ENCODE results near the gene CALML5.

CALML5 gene

GRCh38 chr10:5515948-5516761, 16.8 kb upstream of the CALML5 start:
- DNase-seq (ENCODE audit: low read depth in 2 of 2), result no peak

GRCh38 chr10:5514226-5514850, 15.0 kb upstream of the CALML5 start:
- no peak for DNase-seq (ENCODE audit: low read depth in 2 of 2)

GRCh38 chr10:5512881-5513612, 13.7 kb upstream of the CALML5 start:
- no peak for DNase-seq (ENCODE audit: low read depth in 2 of 2)

DNA sequence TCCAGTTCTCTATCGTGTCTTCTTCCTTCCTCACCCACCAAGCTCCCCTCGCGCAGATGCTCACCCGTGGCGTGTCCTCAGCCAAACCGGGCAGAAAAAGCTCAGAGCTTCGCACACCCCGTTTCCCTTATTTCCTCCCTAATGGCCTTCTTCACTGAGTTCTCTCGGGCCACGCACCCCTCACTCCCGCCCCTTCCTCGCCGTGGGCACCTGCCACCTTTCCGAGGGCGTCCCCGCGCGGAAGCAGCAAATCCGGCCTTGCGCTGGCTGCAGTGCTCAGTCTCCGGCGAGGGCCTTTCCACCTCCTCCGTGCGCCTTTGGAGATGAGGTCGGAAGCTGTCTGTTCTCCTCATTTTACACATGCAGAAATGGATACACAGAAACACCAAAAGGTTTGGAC, 13.0 kb upstream of the CALML5 start:
- DNase-seq (ENCODE audit: low read depth in 2 of 2), result no peak

DNA sequence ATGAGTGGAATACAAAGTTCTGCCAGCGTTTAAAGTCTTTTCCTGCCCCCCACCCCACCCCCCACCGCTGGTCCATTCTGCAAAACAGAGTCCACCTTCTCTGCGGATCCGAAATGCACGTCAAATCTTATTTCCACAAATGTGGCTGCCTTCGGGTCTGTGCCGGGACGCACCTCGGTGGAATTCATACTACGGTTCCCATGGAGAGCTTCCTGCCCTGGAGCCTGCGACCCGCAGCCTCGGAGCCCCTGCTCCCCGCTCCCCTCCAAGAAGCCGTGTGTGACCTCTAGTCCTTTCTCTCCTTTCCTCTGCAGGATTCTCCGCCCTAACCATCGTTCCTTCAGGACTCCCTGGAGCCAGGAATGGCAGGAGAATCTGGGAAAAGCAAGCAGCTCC, 12.5 kb upstream of the CALML5 start:
- DNase-seq (ENCODE audit: low read depth in 2 of 2), result no peak

DNA sequence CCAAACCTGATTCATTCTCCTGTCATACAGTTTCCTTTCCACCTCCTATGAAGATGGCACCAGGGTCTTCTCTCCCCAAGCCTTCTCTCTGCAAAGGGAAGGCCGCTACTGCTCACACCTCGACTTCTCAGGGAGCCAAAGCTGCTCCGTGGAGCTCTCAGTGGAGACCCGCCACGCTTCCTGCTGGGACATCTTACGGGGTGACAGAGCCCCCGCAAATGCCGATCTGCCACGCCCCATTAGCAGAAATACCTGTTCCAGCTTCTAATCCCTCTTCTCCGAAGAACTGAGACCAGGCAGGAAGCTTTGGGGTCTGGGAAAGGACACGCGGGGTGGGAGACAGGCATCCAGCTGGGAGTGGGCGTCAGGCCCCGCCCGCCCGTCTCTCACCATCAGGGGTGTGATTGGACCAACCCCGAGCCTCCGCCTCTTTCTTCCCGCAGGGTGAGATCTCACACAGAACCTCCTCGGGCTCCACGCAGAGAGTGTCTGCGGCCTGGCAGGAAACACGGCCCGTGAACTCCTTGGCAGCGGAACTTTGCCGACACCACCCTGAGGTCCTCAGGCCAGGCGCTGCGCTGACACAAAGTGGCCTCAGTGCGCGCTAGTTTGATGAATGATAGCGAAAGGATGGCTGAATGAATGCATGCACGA, 12.0 kb upstream of the CALML5 start:
- no peak for DNase-seq (ENCODE audit: low read depth in 2 of 2)

DNA sequence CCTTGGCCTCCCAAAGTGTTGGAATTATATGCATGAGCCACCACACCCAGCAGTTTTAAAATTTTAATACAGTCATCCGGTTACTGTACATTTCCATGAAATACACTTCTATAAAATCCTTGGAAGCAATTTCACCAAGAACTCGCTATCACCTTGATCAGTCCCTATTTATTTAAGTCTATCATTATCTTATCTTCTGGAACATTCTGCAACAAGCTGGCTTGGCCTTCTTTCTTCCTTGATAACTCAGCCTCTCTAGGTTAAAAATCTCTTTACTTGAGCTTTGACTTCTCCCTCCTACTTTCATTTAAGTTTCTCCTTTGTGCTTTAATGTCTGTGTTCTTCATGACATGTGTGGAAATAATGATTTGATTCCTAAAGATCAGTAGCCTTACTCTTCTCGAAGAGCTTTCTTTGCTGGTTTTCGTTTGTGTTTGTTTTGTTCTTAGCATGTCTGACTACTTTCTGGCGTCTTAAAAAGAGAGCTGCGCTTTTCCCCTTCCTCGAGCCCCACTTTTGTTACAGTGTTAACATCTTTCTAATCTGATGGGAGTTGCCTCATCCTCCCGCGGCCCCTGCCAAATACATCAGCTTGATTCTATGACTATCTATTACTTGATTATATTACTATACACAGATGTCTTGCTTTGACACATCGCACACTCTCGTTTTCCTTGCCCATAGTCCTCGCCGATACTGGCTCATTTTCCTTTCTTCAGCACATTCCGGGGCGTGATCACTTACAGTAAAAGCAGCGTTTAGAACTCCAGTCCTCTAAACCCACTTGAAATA, 11.1 kb upstream of the CALML5 start:
- peak in 1 of 2 experiments; percentile 3 for DNase-seq (ENCODE audit: low read depth in 2 of 2)

DNA sequence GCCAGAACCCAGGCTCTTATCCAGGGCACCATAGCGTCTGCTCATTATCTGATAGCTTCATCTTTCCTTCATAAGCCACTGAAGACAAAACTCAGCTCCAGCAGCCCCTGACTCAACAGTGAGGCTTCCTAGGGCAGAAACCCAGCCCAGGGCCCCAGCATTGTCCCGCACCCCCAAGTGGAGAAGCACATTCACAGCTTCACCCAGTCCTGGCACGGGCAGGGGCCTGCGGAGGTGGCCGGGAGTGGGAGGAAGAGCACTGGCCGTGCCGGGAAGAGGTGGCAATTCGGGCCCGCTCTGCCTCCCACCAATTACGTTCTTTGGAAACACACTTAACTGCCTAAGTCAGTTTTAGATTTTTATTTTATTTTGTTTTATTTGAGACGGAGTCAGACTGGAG, 10.3 kb upstream of the CALML5 start:
- DNase-seq (ENCODE audit: low read depth in 2 of 2), result no peak

DNA sequence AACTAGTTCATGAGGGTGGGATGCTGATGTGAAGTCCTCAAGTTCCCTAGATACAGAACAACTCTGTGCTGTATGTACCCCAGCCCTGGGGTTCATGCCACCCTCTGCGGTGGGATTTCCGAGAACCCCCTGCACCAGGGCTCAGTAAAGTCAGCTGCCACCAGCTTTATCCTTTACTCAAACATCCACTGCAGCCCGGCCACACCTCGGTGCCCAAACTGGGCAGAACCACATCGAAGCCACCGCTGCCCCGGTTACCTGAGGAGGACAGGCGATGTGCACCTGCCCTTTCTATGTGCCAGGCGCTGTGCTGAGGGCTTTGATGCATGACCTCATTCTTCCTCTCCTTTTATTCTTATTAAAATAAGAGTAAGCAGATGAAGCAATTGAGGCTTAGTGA, 9.9 kb upstream of the CALML5 start:
- DNase-seq (ENCODE audit: low read depth in 2 of 2), result no peak

DNA sequence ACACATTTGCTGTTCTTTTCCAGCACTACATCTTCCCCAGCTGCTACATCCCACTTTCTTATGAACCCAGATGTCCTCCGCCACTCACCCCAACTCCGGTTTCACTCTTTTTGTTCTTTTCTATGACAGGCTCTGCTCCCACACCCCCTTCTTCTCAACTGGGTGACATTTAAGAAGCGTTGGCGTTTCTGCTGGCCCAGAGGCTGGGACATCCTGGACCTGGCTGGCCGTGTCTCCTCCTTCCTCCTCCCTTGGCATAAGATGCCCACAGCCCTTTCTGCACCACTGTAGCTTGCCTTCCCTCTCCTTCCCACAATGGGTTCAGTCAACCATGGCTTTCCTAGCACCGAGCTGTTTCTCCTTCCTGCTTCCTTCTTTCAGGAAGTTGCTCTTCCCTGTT, 9.4 kb upstream of the CALML5 start:
- no peak for DNase-seq (ENCODE audit: low read depth in 2 of 2)

DNA sequence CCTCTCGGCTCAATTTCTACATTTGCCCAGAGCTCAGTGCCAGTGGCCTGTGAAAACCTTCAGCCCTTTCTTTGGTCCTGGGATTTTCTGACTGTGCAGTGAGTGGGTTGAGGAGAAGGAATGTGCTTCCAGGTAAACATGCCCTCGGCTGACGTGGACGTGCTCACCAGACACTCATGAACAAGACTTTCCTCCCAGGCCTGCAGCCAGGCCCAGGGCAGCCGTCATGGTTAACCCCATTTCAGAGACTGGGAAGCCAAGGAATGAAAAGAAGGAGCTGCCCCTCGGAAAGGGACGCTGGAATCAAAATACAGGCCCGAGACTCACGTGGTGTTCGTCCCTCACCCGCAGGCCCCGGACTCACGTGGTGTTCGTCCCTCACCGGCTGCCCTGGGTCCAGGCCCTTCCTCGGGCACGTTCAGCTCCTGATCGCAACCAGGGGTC, 8.8 kb upstream of the CALML5 start:
- no peak for DNase-seq (ENCODE audit: low read depth in 2 of 2)

- DNase-seq (ENCODE audit: low read depth in 2 of 2), result no peak
Measured at GRCh38 chr10:5507649-5508131, 8.3 kb upstream of the CALML5 start.

DNA sequence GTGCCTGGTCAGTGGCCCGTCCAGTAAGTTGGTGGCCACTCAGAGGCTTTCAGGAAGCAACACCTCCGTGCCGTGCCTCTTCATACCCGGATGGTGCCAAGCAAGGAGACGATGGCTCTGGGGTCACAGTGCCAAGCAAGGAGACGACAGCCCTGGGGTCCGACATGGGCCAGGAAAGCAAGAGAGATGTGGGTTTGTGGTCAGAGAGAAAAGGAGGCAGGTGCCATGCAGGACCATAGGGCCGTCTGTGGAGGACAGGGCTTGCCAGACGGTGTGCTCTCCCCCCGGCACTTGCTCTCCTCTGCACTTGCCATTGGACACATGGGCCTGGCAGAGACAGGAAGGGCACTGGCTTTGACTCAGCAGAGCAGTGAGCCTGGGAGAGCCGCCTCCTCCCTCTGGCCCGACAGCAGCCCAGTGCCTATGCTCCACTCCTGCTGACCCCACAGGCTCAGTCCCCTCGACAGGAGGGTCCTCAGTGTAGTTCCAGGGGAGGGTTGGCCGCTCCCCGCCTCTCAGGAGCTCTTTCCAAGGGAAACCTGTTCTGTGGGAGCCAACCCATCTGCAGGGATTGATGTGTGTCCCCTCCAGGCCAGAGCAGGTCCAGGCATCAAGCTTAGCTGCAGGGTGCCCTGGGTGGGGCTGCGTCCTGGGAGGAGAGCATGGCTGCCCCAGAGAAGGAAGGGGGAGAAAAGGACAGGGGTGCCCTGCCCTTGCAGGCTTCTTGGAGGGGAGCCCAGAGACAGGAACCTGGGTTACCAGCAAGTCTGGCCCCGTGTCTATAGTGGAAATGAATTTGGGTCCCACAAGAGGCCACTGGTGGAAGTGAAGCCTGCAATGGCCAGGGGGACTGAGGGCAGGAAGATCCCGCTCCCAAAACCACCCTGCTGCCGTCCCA, 7.6 kb upstream of the CALML5 start:
- DNase-seq (ENCODE audit: low read depth in 2 of 2), result no peak

- DNase-seq (ENCODE audit: low read depth in 2 of 2), result no peak
Measured at GRCh38 chr10:5506246-5506645, 6.9 kb upstream of the CALML5 start.

DNA sequence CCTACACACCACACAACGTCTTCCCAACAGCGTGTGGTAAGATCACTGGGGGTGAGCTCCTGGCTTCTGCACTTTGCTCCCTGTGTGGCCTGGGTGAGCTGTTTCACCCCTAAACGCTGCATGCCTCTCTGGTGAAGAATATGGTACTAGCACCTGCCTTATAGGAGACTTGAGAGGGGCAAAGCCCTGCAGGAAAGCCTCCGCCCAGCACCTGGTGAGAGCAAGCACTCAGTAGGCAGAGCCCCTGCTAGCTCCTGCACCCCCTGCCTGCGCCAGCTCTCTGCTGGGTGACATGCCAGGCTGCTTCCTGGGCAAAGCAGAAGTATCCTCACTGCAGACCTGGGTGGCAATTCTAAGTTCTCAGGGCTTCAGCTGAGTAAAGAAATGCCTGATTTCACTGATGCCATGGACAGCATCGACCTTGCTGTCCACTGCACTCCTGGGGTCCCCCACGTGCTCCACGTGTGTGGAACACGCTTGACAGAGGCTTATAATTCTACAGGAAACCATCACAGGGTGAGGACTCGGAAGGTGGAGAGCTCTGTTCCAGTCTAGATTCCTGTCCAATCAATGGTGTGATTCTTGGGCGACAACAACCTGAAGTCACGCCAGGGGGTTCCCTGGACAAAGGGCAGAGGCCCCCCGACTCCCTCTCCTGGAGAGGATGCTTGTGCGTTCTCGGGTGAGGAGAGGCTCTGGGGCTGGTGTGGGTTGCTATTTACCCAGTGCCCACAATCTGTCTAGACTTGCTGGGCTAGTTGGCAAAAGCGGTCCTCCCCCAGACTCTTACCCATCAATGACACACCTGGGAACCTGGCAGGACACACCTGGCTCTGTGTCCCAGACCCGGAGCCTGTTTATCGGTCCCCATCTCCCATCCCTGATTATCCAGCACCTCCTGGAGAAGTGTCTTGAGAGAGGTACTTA, 5.0 kb upstream of the CALML5 start:
- DNase-seq (ENCODE audit: low read depth in 2 of 2), result no peak

DNA sequence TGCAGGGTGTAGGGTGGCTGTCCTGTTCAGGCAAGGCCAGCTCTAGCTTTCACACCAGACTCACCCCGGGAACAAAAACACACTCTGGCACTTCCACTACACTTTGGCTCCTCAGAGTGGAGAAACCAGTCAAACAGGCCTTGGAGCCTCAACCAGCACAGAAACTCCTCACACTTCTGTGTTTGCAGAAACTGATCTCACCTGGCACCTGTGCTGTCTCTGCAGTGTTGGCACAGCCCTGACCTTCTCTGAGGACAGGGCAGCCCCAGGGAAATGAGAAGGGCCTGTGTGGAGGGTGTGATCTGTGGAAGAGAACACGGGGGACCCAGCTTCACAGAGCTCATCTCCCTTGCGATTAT, 4.1 kb upstream of the CALML5 start:
- DNase-seq (ENCODE audit: low read depth in 2 of 2), result no peak

GRCh38 chr10:5502571-5503476, 3.5 kb upstream of the CALML5 start:
- no peak for DNase-seq (ENCODE audit: low read depth in 2 of 2)

DNA sequence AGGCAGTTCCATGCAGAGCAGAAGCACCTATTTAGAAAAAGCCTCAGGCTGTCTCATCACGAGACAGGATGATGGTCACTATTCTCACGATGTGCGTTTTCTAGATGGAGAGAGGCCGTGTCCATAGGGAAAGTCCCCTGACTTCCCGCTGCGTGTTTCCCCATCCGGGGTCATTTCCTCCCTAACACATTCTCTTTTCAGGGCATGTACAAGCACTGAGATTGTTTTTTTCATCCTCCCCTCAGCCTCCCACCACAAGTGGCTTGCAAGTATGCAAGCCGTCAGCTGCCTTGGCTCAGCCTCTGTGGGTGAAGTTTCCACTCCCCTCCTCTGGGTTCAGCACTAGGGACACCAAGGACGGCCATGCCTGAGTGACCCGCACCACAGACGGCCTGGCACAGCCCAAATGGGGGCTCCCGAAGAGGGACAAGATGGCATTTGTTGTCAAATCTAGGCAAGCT, 2.7 kb upstream of the CALML5 start:
- no peak for DNase-seq (ENCODE audit: low read depth in 2 of 2)
